Prostate gland (tissue), 2 donors: ENCODE measurements around the gene CHCHD3.

Experiments
- CTCF ChIP-seq, 4 experiments: fragments of 200-600 bp in 2 of 4; fragments of 450-650 bp in 2 of 4; sonication (generic) in 2 of 4; IDR thresholded peaks; 1 replicate in 3 of 4; 2 replicates in 1 of 4; pipeline ENCODE4 v1.5.1; 2016 to 2019; ENCODE audit warnings: antibody characterized with exemption in 4 of 4, mild to moderate bottlenecking in 2 of 4, moderate library complexity in 2 of 4
- POLR2A ChIP-seq: fragments of 450-650 bp; IDR thresholded peaks from one replicate; pipeline ENCODE4 v1.6.1; 2016; ENCODE audit warnings: antibody characterized with exemption, mild to moderate bottlenecking
- POLR2AphosphoS5 ChIP-seq: sonication (generic); formaldehyde crosslinking; IDR thresholded peaks from one replicate; pipeline ENCODE4 v1.6.1; 2017; ENCODE audit warnings: antibody characterized with exemption

GRCh38 chr7:133052401-133052756 lies 29.5 kb downstream of the CHCHD3 start:
- TF ChIP-seq POLR2AphosphoS5 (no peak), CTCF (IDR thresholded peaks at IDR 0.05) (no peak), POLR2A (no peak)
